ENCODE data around the gene ZNF385B.

Gene ZNF385B

DNA sequence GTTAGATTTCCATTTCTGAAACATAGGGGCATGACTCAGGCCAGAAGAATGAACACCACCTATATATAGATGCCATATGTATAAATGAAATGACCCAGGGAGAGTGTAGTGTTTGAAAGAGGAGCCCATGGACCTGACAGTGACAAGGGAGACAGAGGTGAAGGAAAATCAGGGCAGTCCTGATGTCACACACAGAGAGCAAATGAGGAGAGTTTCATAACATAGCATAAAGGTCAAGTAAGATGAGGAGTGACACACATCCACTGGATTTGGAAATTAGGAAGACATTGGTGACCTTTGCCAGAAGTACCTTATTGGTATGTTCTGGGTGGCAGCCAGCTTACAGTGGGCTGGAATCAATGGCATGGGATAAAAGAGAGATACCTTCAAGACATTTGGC is 276.7 kb downstream of the ZNF385B start:
- DNase-seq (ENCODE audit: low spot score), result no peak

DNA sequence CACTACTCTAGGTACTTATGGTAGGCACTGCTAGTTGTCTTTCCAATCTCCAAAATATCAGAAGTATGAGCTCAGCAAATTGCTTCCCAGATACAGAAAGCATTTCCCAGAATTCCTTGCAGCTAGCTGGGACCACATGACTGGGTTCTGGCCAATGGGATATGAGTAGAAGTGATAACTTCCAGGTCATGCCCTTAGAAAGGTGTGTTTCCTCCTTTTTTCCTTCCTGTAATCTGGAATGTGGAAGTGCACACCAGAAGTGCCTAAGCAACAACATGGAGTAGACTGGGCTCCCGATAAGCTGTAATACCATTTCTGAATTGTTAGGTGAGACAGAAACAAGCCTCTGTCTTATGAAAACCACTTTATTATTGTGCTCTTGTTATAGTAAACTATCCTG is 279.8 kb downstream of the ZNF385B start:
- no peak for DNase-seq (ENCODE audit: low spot score)

DNA sequence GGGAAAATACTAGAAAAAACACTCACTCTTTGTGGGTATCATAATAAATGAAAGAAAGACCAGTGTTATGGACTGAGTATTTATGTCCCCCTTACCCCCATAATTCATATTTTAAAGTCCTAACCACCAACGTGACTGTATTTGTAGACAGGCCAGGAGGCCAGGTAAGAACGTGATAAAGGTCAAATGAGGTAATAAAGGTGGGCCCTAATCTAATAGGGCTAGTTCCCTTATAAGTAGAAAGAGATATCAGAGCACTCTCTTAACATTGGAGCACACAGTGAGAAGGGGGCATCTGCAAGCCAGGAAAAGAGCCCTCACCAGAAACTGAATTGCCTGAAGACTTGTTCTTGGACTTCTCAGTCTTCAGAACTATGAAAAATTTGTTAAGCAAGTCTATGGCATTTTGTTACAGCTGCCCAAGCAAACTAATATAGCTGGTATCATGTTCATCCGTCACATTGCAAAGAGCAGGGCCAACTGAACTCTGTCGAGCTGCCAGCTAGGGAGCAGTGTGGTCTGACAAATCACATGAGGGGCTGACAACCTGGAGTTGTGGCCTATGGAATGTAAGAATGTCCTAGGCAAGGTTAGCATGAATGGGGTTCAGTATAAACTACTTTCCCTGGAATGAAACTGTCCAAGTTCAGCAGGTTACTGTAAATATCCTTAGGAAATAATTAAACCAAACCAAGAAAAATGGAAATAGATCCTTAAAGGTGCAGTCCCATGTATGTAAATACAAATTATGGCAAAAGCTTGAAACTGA is 280.9 kb downstream of the ZNF385B start:
- no peak for DNase-seq (ENCODE audit: low spot score)

GRCh38 chr2:179579800-179580199 is 281.6 kb downstream of the ZNF385B start:
- no peak for DNase-seq (ENCODE audit: low spot score)

DNA sequence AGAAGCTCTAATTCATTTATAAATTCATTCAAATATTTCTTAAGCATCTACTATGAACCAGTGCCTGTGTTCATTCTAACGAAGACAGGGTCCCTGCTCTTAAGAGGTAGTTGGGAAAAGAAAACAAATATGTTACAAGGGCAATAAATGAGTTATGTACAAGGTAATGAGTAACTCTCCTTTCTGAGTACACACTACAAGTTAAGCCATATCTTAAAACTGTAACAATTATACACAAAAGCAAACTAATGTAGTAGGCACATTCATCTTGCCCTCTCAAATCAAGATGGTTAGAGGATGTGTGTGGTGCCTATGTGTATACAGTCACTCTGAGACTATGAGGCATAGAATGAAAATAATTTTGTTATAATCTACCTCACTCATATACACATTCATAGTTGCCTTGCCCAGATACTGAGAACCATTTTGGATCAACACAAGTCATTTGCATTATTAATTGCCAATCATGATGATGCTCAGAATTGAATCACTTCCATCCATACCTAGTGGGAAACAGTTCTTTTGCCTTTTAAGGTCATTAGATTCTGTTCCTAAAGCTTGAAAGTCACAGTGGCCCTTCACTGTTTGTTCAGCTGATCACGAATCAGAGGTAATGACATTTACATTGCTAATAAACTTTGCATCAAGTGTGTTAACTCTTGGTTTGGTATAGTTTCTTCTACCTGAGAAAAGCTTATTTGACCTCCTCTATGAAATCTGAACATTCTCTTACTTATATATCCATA is 283.1 kb downstream of the ZNF385B start:
- DNase-seq (ENCODE audit: low spot score), result no peak

- DNase-seq (ENCODE audit: low spot score), result no peak
Measured at GRCh38 chr2:179574061-179574519, 287.3 kb downstream of the ZNF385B start.

GRCh38 chr2:179572544-179572943 is 288.9 kb downstream of the ZNF385B start:
- DNase-seq (ENCODE audit: low spot score), result no peak

DNA sequence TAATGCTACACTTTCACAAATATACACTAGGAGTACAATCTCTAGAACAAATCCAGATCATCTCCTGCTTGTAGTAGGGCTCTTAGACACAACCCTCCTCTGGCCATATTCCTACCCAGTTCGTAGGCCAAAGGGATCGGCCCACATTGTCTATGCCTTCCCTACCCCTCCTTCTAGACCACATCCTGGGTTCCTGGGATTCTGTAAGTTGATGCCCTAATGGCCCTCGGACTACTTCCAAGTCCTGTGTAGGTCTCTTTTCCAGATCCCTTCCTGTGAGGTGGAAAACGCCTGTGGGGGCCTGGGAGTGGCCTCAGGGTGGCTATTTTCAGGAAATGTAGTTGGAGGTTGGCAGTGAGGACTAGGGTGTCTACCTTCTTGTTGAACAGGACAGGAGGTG is 289.7 kb downstream of the ZNF385B start:
- no peak for DNase-seq (ENCODE audit: low spot score)

DNA sequence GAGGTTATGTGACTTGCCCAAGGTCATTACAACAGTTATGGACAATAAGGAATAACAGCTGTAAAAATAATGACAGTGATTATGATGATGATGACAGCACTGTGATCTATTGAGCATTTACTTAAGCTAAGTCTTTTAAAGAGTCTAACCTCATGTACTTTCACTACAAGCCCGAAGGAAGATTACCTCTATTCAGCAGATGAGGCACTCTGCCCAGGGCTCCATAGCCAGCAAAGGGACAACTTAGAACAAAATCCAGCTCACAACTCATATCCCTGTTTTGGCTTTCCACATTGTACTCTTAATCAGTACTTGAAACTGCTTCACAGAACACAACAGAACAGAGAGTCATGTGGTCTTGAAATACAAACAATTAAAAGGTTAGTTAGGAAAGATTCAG is 290.2 kb downstream of the ZNF385B start:
- no peak for DNase-seq (ENCODE audit: low spot score)

GRCh38 chr2:179569831-179570233 is 291.6 kb downstream of the ZNF385B start:
- DNase-seq (ENCODE audit: low spot score), result peak; percentile 16

GRCh38 chr2:179565807-179566206 is 295.6 kb downstream of the ZNF385B start:
- DNase-seq (ENCODE audit: low spot score), result no peak

- no peak for DNase-seq (ENCODE audit: low spot score)
Measured at GRCh38 chr2:179562330-179562885, 299.0 kb downstream of the ZNF385B start.

GRCh38 chr2:179561702-179562101 is 299.7 kb downstream of the ZNF385B start:
- no peak for DNase-seq (ENCODE audit: low spot score)

DNA sequence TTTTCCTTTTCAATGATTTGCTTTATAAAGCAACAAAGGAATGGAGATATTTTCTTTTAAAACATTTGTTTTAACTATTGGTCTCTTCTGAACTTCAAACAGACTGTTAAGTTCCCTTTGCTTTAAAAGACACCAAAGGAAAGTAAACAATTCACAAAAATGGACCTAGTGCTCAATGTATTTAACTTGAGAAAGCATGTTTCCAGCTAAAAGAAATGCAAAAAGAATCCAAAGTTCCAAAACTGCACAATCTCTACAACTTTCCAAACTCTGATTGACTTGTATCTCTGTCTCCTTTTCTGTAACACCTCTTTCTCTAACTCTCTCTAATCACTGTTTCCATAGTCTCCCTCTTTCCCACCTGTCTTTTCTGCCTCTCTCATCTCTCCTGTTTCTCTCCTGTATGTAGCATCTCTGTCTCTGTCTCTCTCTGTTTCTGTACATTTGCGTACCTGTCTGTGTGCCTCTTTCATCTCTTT is 301.1 kb downstream of the ZNF385B start:
- DNase-seq (ENCODE audit: low spot score), result no peak

- DNase-seq (ENCODE audit: low spot score), result no peak
Measured at GRCh38 chr2:179559108-179559806, 302.2 kb downstream of the ZNF385B start.

DNA sequence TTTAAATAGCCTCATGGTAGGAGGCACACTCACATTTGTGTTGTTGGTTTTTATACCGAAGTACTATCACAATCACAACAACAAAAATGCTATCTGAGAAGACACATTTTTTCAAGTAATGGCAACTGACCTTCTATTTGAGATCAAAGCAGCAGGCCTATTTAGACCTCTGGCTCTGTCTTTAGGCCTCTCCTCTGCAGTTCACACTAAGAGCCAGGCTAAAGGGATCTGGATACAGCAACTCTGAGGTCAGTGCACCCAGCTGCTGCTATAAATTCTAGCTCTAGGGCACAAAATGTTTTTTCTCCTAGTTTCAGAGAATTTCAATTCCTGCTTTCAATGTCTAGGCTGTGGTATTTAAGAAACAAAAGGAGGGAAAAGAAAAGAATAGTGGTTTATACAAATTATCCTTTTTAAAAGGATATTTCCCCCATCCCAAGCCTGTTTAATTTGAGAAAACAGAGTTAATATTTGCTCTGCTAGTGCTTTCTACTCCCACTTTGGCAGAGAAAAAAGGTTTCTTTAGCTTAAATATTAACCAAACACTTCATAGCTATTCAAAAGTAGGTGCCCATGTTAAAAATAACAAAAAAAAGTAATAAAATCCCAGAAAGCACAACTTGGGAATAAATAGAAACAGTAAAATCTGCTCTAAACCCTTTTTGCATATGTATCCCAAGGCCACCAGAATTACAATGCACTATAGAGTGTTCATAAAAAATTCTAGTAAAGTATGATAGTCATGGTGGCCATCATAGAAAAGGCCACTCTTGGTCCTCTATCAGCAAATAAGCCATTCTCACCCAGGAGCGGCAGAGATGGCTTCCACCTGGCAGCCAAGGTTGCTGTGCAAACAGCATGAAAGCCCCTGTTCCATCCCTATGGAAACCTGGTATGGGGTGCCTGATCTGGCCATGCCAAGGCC is 303.1 kb downstream of the ZNF385B start:
- DNase-seq (ENCODE audit: low spot score), result no peak

DNA sequence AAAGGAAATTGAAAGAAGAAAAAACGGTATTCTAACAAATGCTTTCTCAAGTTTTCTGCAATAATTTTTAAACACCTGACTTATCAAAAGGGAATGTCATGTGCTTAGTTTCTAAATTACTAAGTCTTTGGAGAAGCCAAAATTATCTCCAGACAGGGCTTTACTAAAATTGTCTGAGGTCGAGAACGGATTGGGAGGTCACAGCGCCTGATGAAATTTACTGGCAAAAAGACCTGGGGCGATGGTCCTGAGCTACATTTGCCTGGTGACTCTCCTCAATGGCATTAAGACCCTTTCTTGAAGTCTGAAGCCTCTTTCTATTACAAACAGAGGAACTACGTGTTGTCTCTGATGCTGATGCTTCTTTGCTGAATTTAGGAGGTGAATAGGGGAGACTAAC is 305.0 kb downstream of the ZNF385B start:
- no peak for DNase-seq (ENCODE audit: low spot score)

- no peak for DNase-seq (ENCODE audit: low spot score)
Measured at GRCh38 chr2:179555691-179556283, 305.6 kb downstream of the ZNF385B start.

DNA sequence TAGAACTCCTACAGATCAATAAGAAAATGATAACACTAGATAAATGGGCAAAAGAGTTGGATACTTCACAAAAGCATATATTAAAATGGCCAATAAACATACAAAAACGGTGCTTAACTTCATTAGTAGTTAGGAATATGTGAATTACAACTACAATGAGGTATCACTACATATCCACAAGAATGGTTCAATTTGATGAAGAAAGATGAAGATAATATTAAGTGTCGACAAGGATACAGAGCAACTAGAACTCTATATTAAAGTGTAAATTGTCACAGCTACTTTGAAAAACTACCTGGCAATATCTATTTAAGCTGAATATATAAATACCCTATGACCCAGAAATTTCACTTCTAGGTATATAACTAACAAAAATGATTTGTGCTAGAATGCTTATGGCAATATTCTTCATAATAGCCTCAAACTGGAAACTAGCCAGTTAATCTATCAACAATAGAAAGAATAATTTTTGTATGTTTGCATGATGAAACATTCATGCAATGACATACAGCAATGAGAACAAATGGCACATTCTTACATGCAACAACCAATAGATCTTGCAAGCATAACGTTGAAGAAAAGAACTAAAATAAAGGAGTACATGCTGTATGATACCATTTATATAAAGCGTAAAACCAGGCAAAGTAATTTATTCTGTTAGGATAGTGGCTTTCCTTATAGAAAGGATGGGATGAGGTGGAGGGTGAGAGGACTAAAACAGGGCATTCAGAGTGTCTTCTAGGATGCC is 306.6 kb downstream of the ZNF385B start:
- DNase-seq (ENCODE audit: low spot score), result no peak

DNA sequence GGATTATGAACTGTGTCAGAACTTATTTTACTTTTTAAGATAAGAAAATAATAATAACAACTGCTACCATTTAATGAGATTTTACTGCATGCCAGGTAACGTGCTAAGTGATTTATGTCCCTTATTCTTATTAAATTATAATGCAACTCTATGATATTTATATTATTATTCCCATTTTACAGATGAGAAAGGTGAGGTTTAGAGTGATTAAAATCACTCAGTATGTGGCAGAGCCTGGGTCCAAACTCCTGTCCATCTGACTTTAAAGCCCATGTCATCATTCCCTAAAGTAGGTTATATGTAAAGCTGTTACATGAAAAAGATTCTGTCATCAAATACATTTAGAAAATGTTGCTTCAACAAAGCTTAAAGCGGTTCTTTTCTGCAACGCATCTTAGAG is 308.0 kb downstream of the ZNF385B start:
- no peak for DNase-seq (ENCODE audit: low spot score)
